GM23338 (cell line): ENCODE data around the gene EXOC6. TPM values are rescaled to one million over a fixed set of nuclear protein-coding genes. Genes with fewer than 3 reads are reported as not detected.
A peak's percentile ranks its signal among the peaks of the same experiment; 100 is the strongest.

Source experiments
- ATAC-seq: fragments of 200-7000 bp; cut with Tn5 transposase; 3 replicates; pipeline ENCODE4 v1.9.1; 2020
- DNase-seq: peaks from one replicate; pipeline ENCODE4 v3.0.0-alpha.2; 2015; ENCODE audit warnings: low spot score
- H2AFZ ChIP-seq: fragments of 200-600 bp; sonication (generic); 2 replicates; pipeline ENCODE4 v1.8.0; 2016; ENCODE audit warnings: antibody characterized with exemption, mild to moderate bottlenecking, moderate library complexity
- H3F3A ChIP-seq: fragments of 200-600 bp; sonication (generic); replicated peaks from 2 replicates; pipeline ENCODE4 v1.8.0; 2017; ENCODE audit warnings: antibody characterized with exemption, mixed run types, low read depth
- H3K27ac ChIP-seq: fragments of 200-600 bp; sonication (generic); 2 replicates; pipeline ENCODE4 v1.6.1; 2016; ENCODE audit warnings: low read depth
- H3K27me3 ChIP-seq: fragments of 200-600 bp; sonication (generic); 2 replicates; pipeline ENCODE4 v1.8.0; 2016; ENCODE audit warnings: mild to moderate bottlenecking, mixed run types, moderate library complexity; ENCODE audit not compliant: insufficient read depth
- H3K36me3 ChIP-seq: fragments of 200-600 bp; sonication (generic); 2 replicates; pipeline ENCODE4 v1.8.0; 2016; ENCODE audit warnings: mild to moderate bottlenecking; ENCODE audit not compliant: insufficient read depth
- H3K4me1 ChIP-seq: fragments of 200-600 bp; sonication (generic); 2 replicates; pipeline ENCODE4 v1.8.0; 2016; ENCODE audit warnings: mild to moderate bottlenecking, moderate library complexity; ENCODE audit not compliant: insufficient read depth
- H3K4me2 ChIP-seq: fragments of 200-600 bp; sonication (generic); 2 replicates; pipeline ENCODE4 v1.7.1; 2017; ENCODE audit warnings: mixed run types
- H3K4me3 ChIP-seq: fragments of 200-600 bp; sonication (generic); 2 replicates; pipeline ENCODE4 v1.6.1; 2016; ENCODE audit warnings: mixed run types
- H3K79me2 ChIP-seq: fragments of 200-600 bp; sonication (generic); replicated peaks from 2 replicates; pipeline ENCODE4 v1.8.0; 2017; ENCODE audit warnings: mild to moderate bottlenecking; ENCODE audit not compliant: insufficient read depth
- H3K9me2 ChIP-seq: fragments of 200-600 bp; sonication (generic); 2 replicates; pipeline ENCODE4 v1.8.0; 2017; ENCODE audit not compliant: insufficient read depth
- H4K20me1 ChIP-seq: fragments of 200-600 bp; sonication (generic); replicated peaks from 2 replicates; pipeline ENCODE4 v1.8.0; 2017; ENCODE audit warnings: mild to moderate bottlenecking; ENCODE audit not compliant: insufficient read depth
- H3K27ac Mint-ChIP-seq: 2 replicates; pipeline ENCODE4 v1.8.0; 2020; ENCODE audit warnings: inconsistent platforms, mild to moderate bottlenecking, moderate library complexity, mixed read lengths
- H3K27me3 Mint-ChIP-seq: 3 replicates; pipeline ENCODE4 v1.8.0; 2022; ENCODE audit warnings: low read depth, mild to moderate bottlenecking, moderate library complexity, mixed read lengths, inconsistent platforms; ENCODE audit not compliant: insufficient read depth, poor library complexity
- H3K36me3 Mint-ChIP-seq: 3 replicates; pipeline ENCODE4 v1.8.0; 2021; ENCODE audit warnings: low read depth, mild to moderate bottlenecking, inconsistent platforms, moderate library complexity, mixed read lengths
- H3K4me1 Mint-ChIP-seq: 3 replicates; pipeline ENCODE4 v1.8.0; 2020; ENCODE audit warnings: mild to moderate bottlenecking, inconsistent platforms, mixed read lengths
- H3K4me3 Mint-ChIP-seq: 3 replicates; pipeline ENCODE4 v1.8.0; 2021; ENCODE audit warnings: moderate library complexity, mild to moderate bottlenecking, inconsistent platforms, mixed read lengths
- H3K9me3 Mint-ChIP-seq: 3 replicates; pipeline ENCODE4 v1.8.0; 2020; ENCODE audit warnings: moderate library complexity, mild to moderate bottlenecking, inconsistent platforms, mixed read lengths
- CREB1 ChIP-seq: fragments of 250-450 bp; sonication (Bioruptor Pico); IDR thresholded peaks from 2 replicates; pipeline ENCODE4 v1.5.0; 2020; ENCODE audit warnings: low read depth, mild to moderate bottlenecking, moderate library complexity
- EZH2 ChIP-seq: fragments of 200-600 bp; sonication (generic); IDR thresholded peaks from one replicate; pipeline ENCODE4 v1.8.0; 2017; ENCODE audit warnings: antibody characterized with exemption, mild to moderate bottlenecking, low read depth; ENCODE audit not compliant: unreplicated experiment
- EZH2phosphoT487 ChIP-seq: fragments of 200-600 bp; sonication (generic); IDR thresholded peaks from one replicate; pipeline ENCODE4 v1.8.1; 2018; ENCODE audit warnings: antibody characterized with exemption; ENCODE audit not compliant: unreplicated experiment
- JUNB ChIP-seq: IDR thresholded peaks from one replicate; pipeline ENCODE4 v1.6.1; 2016; ENCODE audit warnings: antibody characterized with exemption; ENCODE audit not compliant: unreplicated experiment
- NANOG ChIP-seq: IDR thresholded peaks from 2 replicates; pipeline ENCODE4 v1.6.1; 2016; ENCODE audit warnings: antibody characterized with exemption, borderline replicate concordance
- POLR2AphosphoS5 ChIP-seq: IDR thresholded peaks from 2 replicates; pipeline ENCODE4 v1.6.1; 2016; ENCODE audit warnings: antibody characterized with exemption, low read depth
- STAT1 ChIP-seq: IDR thresholded peaks from one replicate; pipeline ENCODE4 v1.6.1; 2016; ENCODE audit warnings: antibody characterized with exemption; ENCODE audit not compliant: unreplicated experiment
- ZNF114 ChIP-seq: fragments of 250-450 bp; sonication (Bioruptor Pico); IDR thresholded peaks from 2 replicates; pipeline ENCODE4 v1.5.0; 2020; ENCODE audit warnings: mild to moderate bottlenecking, moderate library complexity
- ZNF331 ChIP-seq: fragments of 250-450 bp; sonication (Bioruptor Pico); IDR thresholded peaks from 2 replicates; pipeline ENCODE4 v1.5.0; 2020; ENCODE audit warnings: low read depth, mild to moderate bottlenecking, moderate library complexity
- polyA plus RNA-seq: library from polyadenylated mRNA; unstranded; fragments of >200 nt; fragmentation: Nextera tagmentation; extraction: Ambion mirVana; gene quantifications from 2 replicates; pipeline ENCODE4 v1.2.1, GENCODE V29; 2016
- total RNA-seq: library from RNA; depleted of rRNA; stranded (reverse); fragments of >200 nt; shearing (Covaris generic); gene quantifications from 2 replicates; pipeline ENCODE4 v1.2.3, GENCODE V29; 2014
- TF ChIP-seq, protein P1 (sequence below): IDR thresholded peaks from one replicate; pipeline ENCODE4 v1.6.1; 2018; ENCODE audit warnings: antibody characterized with exemption; ENCODE audit not compliant: unreplicated experiment
- TF ChIP-seq, protein P2 (sequence below), 2 experiments: fragments of 200-600 bp in 1 of 2; sonication (generic) in 1 of 2; conservative IDR thresholded peaks; 2 replicates each; pipeline versions ENCODE4 v1.5.1 to v1.6.1; 2016 to 2017; ENCODE audit warnings: antibody characterized with exemption in 2 of 2, low read depth in 2 of 2, mild to moderate bottlenecking in 2 of 2, moderate library complexity in 1 of 2
- TF ChIP-seq, protein P3 (sequence below): IDR thresholded peaks from 2 replicates; pipeline ENCODE4 v1.6.1; 2016; ENCODE audit warnings: antibody characterized with exemption
- TF ChIP-seq, protein P4 (sequence below): fragments of 250-450 bp; sonication (Bioruptor Pico); IDR thresholded peaks from 2 replicates; pipeline ENCODE4 v1.5.0; 2020; ENCODE audit warnings: mild to moderate bottlenecking, moderate library complexity

EXOC6 gene
- total and polyA plus RNA-seq, 2 experiments from 2014 or later: 5.0 to 6.0 TPM

DNA sequence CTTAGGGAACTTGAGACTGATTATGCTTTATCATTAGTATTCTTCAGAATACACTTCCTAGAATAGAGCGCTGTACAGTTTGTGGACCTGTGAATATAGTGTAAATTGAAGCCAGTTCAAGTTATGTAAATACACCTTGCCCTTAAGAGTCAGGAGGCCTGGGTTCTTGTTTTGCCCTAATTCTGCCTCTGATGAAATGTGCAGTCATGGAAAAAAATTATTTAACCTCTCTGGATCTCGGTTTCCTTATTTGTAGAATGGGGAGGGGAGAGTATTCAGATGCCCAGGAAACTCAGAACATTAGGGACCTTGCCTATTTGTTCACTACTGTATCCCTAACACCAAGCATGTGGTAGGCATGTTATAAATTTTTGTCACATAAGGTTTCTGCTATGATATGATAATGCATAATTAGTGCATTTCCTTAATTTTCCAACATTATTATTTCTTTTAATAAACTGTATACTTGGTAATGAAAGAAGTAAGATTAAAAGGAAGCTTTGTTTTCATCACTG, 1.3 kb downstream of the EXOC6 start:
- Histone ChIP-seq H3K4me3 (peak overlapping the region; percentile 77), H2AFZ (no peak overlapping the region), H3F3A (no peaks in the 10 kb centered on the region), H3K79me2 (no peaks in the 10 kb centered on the region), H3K4me1 (peaks cover 13% of the 10 kb centered on the region; the same call in 1 of the 2 replicates), H4K20me1 (no peaks in the 10 kb centered on the region; the same call in 1 of the 2 replicates), H3K27ac (no peak overlapping the region), H3K4me2 (peak overlapping the region; percentile 88), H3K27me3 (peaks cover 51% of the 10 kb centered on the region), H3K9me2 (no peaks in the 10 kb centered on the region), H3K36me3 (no peaks in the 10 kb centered on the region)
- H3K9me3 Mint-ChIP-seq: peaks cover 4% of the 10 kb centered on the region; the same call in 2 of the 3 replicates
- H3K27me3 Mint-ChIP-seq: peaks cover 27% of the 10 kb centered on the region
- H3K36me3 Mint-ChIP-seq: no peaks in the 10 kb centered on the region
- H3K4me3 Mint-ChIP-seq: peak overlapping the region; percentile 76
- ATAC-seq: no peak
- H3K4me1 Mint-ChIP-seq: peaks cover 10% of the 10 kb centered on the region; the same call in 2 of the 3 replicates
- no peak overlapping the region for H3K27ac Mint-ChIP-seq
- DNase-seq: no peak
- TF ChIP-seq EZH2: no peak
- no peak for TF ChIP-seq ZNF114
- TF ChIP-seq POLR2AphosphoS5: no peak
- TF ChIP-seq, protein P1, sequence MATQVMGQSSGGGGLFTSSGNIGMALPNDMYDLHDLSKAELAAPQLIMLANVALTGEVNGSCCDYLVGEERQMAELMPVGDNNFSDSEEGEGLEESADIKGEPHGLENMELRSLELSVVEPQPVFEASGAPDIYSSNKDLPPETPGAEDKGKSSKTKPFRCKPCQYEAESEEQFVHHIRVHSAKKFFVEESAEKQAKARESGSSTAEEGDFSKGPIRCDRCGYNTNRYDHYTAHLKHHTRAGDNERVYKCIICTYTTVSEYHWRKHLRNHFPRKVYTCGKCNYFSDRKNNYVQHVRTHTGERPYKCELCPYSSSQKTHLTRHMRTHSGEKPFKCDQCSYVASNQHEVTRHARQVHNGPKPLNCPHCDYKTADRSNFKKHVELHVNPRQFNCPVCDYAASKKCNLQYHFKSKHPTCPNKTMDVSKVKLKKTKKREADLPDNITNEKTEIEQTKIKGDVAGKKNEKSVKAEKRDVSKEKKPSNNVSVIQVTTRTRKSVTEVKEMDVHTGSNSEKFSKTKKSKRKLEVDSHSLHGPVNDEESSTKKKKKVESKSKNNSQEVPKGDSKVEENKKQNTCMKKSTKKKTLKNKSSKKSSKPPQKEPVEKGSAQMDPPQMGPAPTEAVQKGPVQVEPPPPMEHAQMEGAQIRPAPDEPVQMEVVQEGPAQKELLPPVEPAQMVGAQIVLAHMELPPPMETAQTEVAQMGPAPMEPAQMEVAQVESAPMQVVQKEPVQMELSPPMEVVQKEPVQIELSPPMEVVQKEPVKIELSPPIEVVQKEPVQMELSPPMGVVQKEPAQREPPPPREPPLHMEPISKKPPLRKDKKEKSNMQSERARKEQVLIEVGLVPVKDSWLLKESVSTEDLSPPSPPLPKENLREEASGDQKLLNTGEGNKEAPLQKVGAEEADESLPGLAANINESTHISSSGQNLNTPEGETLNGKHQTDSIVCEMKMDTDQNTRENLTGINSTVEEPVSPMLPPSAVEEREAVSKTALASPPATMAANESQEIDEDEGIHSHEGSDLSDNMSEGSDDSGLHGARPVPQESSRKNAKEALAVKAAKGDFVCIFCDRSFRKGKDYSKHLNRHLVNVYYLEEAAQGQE: no peak
- TF ChIP-seq JUNB: no peak
- TF ChIP-seq, protein P2, sequence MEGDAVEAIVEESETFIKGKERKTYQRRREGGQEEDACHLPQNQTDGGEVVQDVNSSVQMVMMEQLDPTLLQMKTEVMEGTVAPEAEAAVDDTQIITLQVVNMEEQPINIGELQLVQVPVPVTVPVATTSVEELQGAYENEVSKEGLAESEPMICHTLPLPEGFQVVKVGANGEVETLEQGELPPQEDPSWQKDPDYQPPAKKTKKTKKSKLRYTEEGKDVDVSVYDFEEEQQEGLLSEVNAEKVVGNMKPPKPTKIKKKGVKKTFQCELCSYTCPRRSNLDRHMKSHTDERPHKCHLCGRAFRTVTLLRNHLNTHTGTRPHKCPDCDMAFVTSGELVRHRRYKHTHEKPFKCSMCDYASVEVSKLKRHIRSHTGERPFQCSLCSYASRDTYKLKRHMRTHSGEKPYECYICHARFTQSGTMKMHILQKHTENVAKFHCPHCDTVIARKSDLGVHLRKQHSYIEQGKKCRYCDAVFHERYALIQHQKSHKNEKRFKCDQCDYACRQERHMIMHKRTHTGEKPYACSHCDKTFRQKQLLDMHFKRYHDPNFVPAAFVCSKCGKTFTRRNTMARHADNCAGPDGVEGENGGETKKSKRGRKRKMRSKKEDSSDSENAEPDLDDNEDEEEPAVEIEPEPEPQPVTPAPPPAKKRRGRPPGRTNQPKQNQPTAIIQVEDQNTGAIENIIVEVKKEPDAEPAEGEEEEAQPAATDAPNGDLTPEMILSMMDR (conservative IDR thresholded peaks at IDR 0.05; ENCODE audit: low read depth in 2 of 2): no peak
- TF ChIP-seq, protein P3, sequence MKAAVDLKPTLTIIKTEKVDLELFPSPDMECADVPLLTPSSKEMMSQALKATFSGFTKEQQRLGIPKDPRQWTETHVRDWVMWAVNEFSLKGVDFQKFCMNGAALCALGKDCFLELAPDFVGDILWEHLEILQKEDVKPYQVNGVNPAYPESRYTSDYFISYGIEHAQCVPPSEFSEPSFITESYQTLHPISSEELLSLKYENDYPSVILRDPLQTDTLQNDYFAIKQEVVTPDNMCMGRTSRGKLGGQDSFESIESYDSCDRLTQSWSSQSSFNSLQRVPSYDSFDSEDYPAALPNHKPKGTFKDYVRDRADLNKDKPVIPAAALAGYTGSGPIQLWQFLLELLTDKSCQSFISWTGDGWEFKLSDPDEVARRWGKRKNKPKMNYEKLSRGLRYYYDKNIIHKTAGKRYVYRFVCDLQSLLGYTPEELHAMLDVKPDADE: no peak
- no peak for TF ChIP-seq EZH2phosphoT487
- no peak for TF ChIP-seq STAT1
- TF ChIP-seq, protein P4, sequence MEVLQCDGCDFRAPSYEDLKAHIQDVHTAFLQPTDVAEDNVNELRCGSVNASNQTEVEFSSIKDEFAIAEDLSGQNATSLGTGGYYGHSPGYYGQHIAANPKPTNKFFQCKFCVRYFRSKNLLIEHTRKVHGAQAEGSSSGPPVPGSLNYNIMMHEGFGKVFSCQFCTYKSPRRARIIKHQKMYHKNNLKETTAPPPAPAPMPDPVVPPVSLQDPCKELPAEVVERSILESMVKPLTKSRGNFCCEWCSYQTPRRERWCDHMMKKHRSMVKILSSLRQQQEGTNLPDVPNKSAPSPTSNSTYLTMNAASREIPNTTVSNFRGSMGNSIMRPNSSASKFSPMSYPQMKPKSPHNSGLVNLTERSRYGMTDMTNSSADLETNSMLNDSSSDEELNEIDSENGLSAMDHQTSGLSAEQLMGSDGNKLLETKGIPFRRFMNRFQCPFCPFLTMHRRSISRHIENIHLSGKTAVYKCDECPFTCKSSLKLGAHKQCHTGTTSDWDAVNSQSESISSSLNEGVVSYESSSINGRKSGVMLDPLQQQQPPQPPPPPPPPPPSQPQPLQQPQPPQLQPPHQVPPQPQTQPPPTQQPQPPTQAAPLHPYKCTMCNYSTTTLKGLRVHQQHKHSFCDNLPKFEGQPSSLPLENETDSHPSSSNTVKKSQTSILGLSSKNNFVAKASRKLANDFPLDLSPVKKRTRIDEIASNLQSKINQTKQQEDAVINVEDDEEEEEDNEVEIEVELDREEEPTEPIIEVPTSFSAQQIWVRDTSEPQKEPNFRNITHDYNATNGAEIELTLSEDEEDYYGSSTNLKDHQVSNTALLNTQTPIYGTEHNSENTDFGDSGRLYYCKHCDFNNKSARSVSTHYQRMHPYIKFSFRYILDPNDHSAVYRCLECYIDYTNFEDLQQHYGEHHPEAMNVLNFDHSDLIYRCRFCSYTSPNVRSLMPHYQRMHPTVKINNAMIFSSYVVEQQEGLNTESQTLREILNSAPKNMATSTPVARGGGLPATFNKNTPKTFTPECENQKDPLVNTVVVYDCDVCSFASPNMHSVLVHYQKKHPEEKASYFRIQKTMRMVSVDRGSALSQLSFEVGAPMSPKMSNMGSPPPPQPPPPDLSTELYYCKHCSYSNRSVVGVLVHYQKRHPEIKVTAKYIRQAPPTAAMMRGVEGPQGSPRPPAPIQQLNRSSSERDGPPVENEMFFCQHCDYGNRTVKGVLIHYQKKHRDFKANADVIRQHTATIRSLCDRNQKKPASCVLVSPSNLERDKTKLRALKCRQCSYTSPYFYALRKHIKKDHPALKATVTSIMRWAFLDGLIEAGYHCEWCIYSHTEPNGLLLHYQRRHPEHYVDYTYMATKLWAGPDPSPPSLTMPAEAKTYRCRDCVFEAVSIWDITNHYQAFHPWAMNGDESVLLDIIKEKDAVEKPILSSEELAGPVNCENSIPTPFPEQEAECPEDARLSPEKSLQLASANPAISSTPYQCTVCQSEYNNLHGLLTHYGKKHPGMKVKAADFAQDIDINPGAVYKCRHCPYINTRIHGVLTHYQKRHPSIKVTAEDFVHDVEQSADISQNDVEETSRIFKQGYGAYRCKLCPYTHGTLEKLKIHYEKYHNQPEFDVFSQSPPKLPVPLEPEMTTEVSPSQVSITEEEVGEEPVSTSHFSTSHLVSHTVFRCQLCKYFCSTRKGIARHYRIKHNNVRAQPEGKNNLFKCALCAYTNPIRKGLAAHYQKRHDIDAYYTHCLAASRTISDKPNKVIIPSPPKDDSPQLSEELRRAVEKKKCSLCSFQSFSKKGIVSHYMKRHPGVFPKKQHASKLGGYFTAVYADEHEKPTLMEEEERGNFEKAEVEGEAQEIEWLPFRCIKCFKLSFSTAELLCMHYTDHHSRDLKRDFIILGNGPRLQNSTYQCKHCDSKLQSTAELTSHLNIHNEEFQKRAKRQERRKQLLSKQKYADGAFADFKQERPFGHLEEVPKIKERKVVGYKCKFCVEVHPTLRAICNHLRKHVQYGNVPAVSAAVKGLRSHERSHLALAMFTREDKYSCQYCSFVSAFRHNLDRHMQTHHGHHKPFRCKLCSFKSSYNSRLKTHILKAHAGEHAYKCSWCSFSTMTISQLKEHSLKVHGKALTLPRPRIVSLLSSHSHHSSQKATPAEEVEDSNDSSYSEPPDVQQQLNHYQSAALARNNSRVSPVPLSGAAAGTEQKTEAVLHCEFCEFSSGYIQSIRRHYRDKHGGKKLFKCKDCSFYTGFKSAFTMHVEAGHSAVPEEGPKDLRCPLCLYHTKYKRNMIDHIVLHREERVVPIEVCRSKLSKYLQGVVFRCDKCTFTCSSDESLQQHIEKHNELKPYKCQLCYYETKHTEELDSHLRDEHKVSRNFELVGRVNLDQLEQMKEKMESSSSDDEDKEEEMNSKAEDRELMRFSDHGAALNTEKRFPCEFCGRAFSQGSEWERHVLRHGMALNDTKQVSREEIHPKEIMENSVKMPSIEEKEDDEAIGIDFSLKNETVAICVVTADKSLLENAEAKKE (CRISPR knock-in tag): no peak
- no peak for TF ChIP-seq NANOG
- TF ChIP-seq CREB1: no peak
- no peak for TF ChIP-seq ZNF331
